Peyer's patch (tissue), 4 donors: Measurements from ENCODE around the gene UBASH3B. TPM values are rescaled to one million over a fixed set of nuclear protein-coding genes. Genes with fewer than 3 reads are reported as not detected.

Experiments used
- DNase-seq, 3 donors: peaks; one replicate each; pipeline ENCODE4 v3.0.0-alpha.2; 2017 to 2019
- H3K27ac ChIP-seq, 4 donors: fragments of 200-600 bp; sonication (generic); one replicate each; pipeline ENCODE4 v1.5.1; 2016 to 2019
- H3K27me3 ChIP-seq, 2 donors: fragments of 200-600 bp; sonication (generic); one replicate each; pipeline ENCODE4 v1.5.1; 2019
- H3K36me3 ChIP-seq, 3 donors: fragments of 200-600 bp; sonication (generic); one replicate each; pipeline ENCODE4 v1.5.1; 2016 to 2019
- H3K4me1 ChIP-seq, 4 donors: fragments of 200-600 bp; sonication (generic); one replicate each; pipeline ENCODE4 v1.5.1; 2016 to 2019
- H3K4me3 ChIP-seq, 4 donors: fragments of 200-600 bp; sonication (generic); 1 replicate in 3 of 4; 2 replicates in 1 of 4; pipeline ENCODE4 v1.5.1; 2016 to 2019; ENCODE audit warnings: mild to moderate bottlenecking in 1 of 4
- H3K9me3 ChIP-seq, 4 donors: fragments of 200-600 bp; sonication (generic); one replicate each; pipeline ENCODE4 v1.5.1; 2016 to 2019; ENCODE audit warnings: mild to moderate bottlenecking in 1 of 4
- POLR2A ChIP-seq, 2 donors: fragments of 450-650 bp; IDR thresholded peaks; one replicate each; pipeline ENCODE4 v1.5.1; 2017; ENCODE audit warnings: antibody characterized with exemption in 2 of 2, mild to moderate bottlenecking in 2 of 2, moderate library complexity in 2 of 2
- total RNA-seq, 4 donors: library from RNA; depleted of rRNA; stranded (reverse); fragments of >200 nt; gene quantifications; one replicate each; pipeline ENCODE4 v1.1.0, GENCODE V29; 2016
- TF ChIP-seq, protein P1 (sequence below), 6 experiments: fragments of 450-650 bp in 4 of 6; fragments of 200-600 bp in 2 of 6; sonication (generic) in 1 of 6; IDR thresholded peaks; one replicate each; pipeline ENCODE4 v1.5.1; 2017 to 2019; ENCODE audit warnings: antibody characterized with exemption in 6 of 6, mild to moderate bottlenecking in 3 of 6, moderate library complexity in 1 of 6

UBASH3B gene
- total RNA-seq, 4 donors from 2014 or later: 2.3 to 14.9 (median 5.2) TPM

DNA sequence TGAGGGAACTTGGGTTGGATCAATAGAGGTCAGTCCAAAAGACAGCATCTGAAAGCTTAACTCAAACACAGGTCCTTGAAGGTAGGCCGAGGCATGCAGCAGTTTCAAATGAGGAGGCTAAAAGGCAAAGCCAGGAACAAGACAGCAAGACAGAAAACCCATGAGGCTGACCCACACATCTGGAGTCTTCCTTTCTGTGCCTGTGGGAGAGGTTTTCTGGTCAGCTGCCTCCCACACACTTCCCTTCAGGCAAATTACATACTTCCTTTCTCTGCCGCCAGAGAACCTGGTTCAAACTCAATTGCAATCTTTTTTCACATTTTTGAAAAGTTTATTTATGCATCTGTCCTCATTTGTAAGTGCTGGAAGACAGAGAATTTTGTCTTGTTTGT, 153.0 kb downstream of the UBASH3B start:
- DNase-seq: peak in 1 of 3 donors; percentile 53
- no peak for TF ChIP-seq POLR2A (IDR thresholded peaks at IDR 0.05)
- TF ChIP-seq, protein P1, sequence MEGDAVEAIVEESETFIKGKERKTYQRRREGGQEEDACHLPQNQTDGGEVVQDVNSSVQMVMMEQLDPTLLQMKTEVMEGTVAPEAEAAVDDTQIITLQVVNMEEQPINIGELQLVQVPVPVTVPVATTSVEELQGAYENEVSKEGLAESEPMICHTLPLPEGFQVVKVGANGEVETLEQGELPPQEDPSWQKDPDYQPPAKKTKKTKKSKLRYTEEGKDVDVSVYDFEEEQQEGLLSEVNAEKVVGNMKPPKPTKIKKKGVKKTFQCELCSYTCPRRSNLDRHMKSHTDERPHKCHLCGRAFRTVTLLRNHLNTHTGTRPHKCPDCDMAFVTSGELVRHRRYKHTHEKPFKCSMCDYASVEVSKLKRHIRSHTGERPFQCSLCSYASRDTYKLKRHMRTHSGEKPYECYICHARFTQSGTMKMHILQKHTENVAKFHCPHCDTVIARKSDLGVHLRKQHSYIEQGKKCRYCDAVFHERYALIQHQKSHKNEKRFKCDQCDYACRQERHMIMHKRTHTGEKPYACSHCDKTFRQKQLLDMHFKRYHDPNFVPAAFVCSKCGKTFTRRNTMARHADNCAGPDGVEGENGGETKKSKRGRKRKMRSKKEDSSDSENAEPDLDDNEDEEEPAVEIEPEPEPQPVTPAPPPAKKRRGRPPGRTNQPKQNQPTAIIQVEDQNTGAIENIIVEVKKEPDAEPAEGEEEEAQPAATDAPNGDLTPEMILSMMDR (IDR thresholded peaks at IDR 0.05): no peak
- Histone ChIP-seq H3K9me3 (no peaks in the 10 kb centered on the region), H3K27me3 (no peaks in the 10 kb centered on the region), H3K27ac (peak overlapping the region in 1 of 4 donors; percentile 18), H3K4me1 (peaks cover 0 to 6% (median 0%) of the 10 kb centered on the region in 4 donors), H3K4me3 (no peak overlapping the region), H3K36me3 (no peaks in the 10 kb centered on the region)

- no peak for TF ChIP-seq POLR2A (IDR thresholded peaks at IDR 0.05)
- TF ChIP-seq, protein P1 (IDR thresholded peaks at IDR 0.05): no peak
These were observed 154.3 kb downstream of the UBASH3B start for GRCh38 chr11:122809866-122810265.

DNA sequence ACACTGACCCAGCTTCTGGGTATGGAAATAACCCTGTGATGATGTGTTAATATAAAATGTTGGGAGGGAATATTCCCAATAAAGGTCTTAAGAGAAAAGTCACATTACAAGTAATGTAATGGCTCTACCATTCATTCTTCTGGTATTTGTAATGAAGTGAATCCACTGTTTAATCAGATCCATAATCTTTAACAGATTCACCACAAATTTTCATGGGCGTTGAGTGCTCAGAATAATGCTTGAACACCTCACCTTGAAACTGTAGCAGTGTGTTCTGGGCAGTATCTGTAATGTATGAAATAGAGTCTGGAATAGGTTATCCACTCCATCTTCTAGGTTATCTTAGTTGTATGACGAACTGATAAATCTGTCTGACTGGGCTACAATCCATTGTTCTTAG, 156.2 kb downstream of the UBASH3B start:
- H3K27ac ChIP-seq: no peak overlapping the region
- TF ChIP-seq, protein P1 (IDR thresholded peaks at IDR 0.05): no peak
- no peaks in the 10 kb centered on the region for H3K36me3 ChIP-seq
- no peaks in the 10 kb centered on the region for H3K27me3 ChIP-seq
- no peaks in the 10 kb centered on the region for H3K9me3 ChIP-seq
- no peak overlapping the region for H3K4me3 ChIP-seq
- no peak for DNase-seq
- peaks cover 0 to 6% (median 0%) of the 10 kb centered on the region in 4 donors for H3K4me1 ChIP-seq

More at GRCh38 chr11:122809866-122810265, 154.3 kb downstream of the UBASH3B start:
- no peak overlapping the region for H3K27ac ChIP-seq
- no peak for DNase-seq
- no peaks in the 10 kb centered on the region for H3K9me3 ChIP-seq
- H3K36me3 ChIP-seq: no peaks in the 10 kb centered on the region
- H3K4me3 ChIP-seq: no peak overlapping the region
- H3K27me3 ChIP-seq: no peaks in the 10 kb centered on the region
- peaks cover 0 to 6% (median 0%) of the 10 kb centered on the region in 4 donors for H3K4me1 ChIP-seq

DNA sequence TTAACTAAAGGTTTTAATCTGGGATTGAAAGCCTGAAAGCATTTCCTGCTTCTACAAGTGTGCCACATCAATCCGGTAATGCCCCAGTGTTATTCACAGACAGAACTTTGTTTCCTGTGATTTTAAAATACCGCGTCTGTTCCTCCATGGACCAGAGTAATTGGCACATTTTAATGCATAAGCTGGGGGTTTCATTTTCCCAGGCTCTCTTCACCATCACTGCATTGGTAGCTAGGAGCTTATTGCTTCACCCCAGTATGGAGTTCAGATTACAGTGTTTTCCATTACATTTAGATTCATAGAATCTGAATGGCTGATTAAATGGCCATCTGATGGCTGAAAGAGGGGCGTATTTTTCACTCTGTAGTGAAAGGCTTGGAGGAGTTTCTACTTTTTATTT, 157.1 kb downstream of the UBASH3B start:
- H3K36me3 ChIP-seq: no peaks in the 10 kb centered on the region
- H3K27ac ChIP-seq: no peak overlapping the region
- no peak for TF ChIP-seq POLR2A (IDR thresholded peaks at IDR 0.05)
- TF ChIP-seq, protein P1 (IDR thresholded peaks at IDR 0.05): no peak

GRCh38 chr11:122813176-122813893, 157.8 kb downstream of the UBASH3B start:
- no peak overlapping the region for H3K27ac ChIP-seq
- no peaks in the 10 kb centered on the region for H3K27me3 ChIP-seq
- no peak for DNase-seq
- H3K4me1 ChIP-seq: peaks cover 0 to 5% (median 0%) of the 10 kb centered on the region in 4 donors
- H3K36me3 ChIP-seq: no peaks in the 10 kb centered on the region
- TF ChIP-seq POLR2A (IDR thresholded peaks at IDR 0.05): no peak
- TF ChIP-seq, protein P1 (IDR thresholded peaks at IDR 0.05): no peak
- H3K4me3 ChIP-seq: no peak overlapping the region
- no peaks in the 10 kb centered on the region for H3K9me3 ChIP-seq

More for the DNA sequence above, 157.1 kb downstream of the UBASH3B start:
- no peaks in the 10 kb centered on the region for H3K27me3 ChIP-seq
- no peak for DNase-seq
- no peak overlapping the region for H3K4me3 ChIP-seq
- H3K4me1 ChIP-seq: peaks cover 0 to 6% (median 3%) of the 10 kb centered on the region in 4 donors
- no peaks in the 10 kb centered on the region for H3K9me3 ChIP-seq
